Measurements from ENCODE around the gene PTPRN2. TPM values are rescaled to one million over a fixed set of nuclear protein-coding genes. Genes with fewer than 3 reads are reported as not detected.

PTPRN2 gene
- total and polyA plus RNA-seq, 2 experiments from 2014 or later: 0.28 TPM; not detected in 1

- Histone ChIP-seq H3K9me3 (ENCODE audit: low read depth) (no peaks in the 10 kb centered on the region), H3K27ac (no peak overlapping the region), H3K4me1 (ENCODE audit: low read depth) (no peaks in the 10 kb centered on the region), H3K4me3 (no peak overlapping the region), H3K36me3 (no peaks in the 10 kb centered on the region), H3K27me3 (no peaks in the 10 kb centered on the region)
- no peak for DNase-seq (ENCODE audit: low read depth in 1 of 2, low spot score in 1 of 2)
- TF ChIP-seq CTCF (IDR thresholded peaks at IDR 0.05; ENCODE audit: low read depth, low read length): no peak
Measured at GRCh38 chr7:158126661-158127060, 461.0 kb downstream of the PTPRN2 start.

GRCh38 chr7:158125721-158126120, 461.9 kb downstream of the PTPRN2 start:
- Histone ChIP-seq H3K4me1 (ENCODE audit: low read depth) (no peaks in the 10 kb centered on the region), H3K27ac (no peak overlapping the region), H3K9me3 (ENCODE audit: low read depth) (no peaks in the 10 kb centered on the region), H3K27me3 (no peaks in the 10 kb centered on the region), H3K36me3 (no peaks in the 10 kb centered on the region), H3K4me3 (no peak overlapping the region)
- DNase-seq (ENCODE audit: low read depth in 1 of 2, low spot score in 1 of 2): no peak
- TF ChIP-seq CTCF (IDR thresholded peaks at IDR 0.05; ENCODE audit: low read depth, low read length): no peak

- H3K9me3 ChIP-seq (ENCODE audit: low read depth): no peaks in the 10 kb centered on the region
Measured at GRCh38 chr7:158125091-158125490, 462.5 kb downstream of the PTPRN2 start.

GRCh38 chr7:158124671-158125079, 462.9 kb downstream of the PTPRN2 start:
- Histone ChIP-seq H3K27me3 (no peaks in the 10 kb centered on the region), H3K4me3 (no peak overlapping the region), H3K36me3 (no peaks in the 10 kb centered on the region), H3K4me1 (ENCODE audit: low read depth) (no peaks in the 10 kb centered on the region), H3K27ac (no peak overlapping the region), H3K9me3 (ENCODE audit: low read depth) (no peaks in the 10 kb centered on the region)
- no peak for DNase-seq (ENCODE audit: low read depth in 1 of 2, low spot score in 1 of 2)
- no peak for TF ChIP-seq CTCF (IDR thresholded peaks at IDR 0.05; ENCODE audit: low read depth, low read length)

More at GRCh38 chr7:158125091-158125490, 462.5 kb downstream of the PTPRN2 start:
- DNase-seq (ENCODE audit: low read depth in 1 of 2, low spot score in 1 of 2): no peak
- Histone ChIP-seq H3K36me3 (no peaks in the 10 kb centered on the region), H3K4me1 (ENCODE audit: low read depth) (no peaks in the 10 kb centered on the region), H3K4me3 (no peak overlapping the region), H3K27me3 (no peaks in the 10 kb centered on the region), H3K27ac (no peak overlapping the region)
- TF ChIP-seq CTCF (IDR thresholded peaks at IDR 0.05; ENCODE audit: low read depth, low read length): no peak

GRCh38 chr7:158123753-158124152, 463.9 kb downstream of the PTPRN2 start:
- no peak for TF ChIP-seq CTCF (IDR thresholded peaks at IDR 0.05; ENCODE audit: low read depth, low read length)
- Histone ChIP-seq H3K27ac (no peak overlapping the region), H3K9me3 (ENCODE audit: low read depth) (no peaks in the 10 kb centered on the region), H3K4me3 (no peak overlapping the region), H3K27me3 (no peaks in the 10 kb centered on the region), H3K4me1 (ENCODE audit: low read depth) (no peaks in the 10 kb centered on the region), H3K36me3 (no peaks in the 10 kb centered on the region)
- no peak for DNase-seq (ENCODE audit: low read depth in 1 of 2, low spot score in 1 of 2)

GRCh38 chr7:158123214-158123613, 464.4 kb downstream of the PTPRN2 start:
- Histone ChIP-seq H3K27ac (no peak overlapping the region), H3K4me3 (no peak overlapping the region), H3K9me3 (ENCODE audit: low read depth) (no peaks in the 10 kb centered on the region), H3K4me1 (ENCODE audit: low read depth) (no peaks in the 10 kb centered on the region), H3K27me3 (no peaks in the 10 kb centered on the region), H3K36me3 (no peaks in the 10 kb centered on the region)
- DNase-seq (ENCODE audit: low read depth in 1 of 2, low spot score in 1 of 2): no peak
- no peak for TF ChIP-seq CTCF (IDR thresholded peaks at IDR 0.05; ENCODE audit: low read depth, low read length)

All from cardiac muscle cell (in vitro differentiated cells and primary cell).